GM18868 (cell line): ENCODE data around the gene PCNX1.
"Not testable (repeated sequence)": the region's sequence is repeated elsewhere in the genome, so short reads cannot be mapped to it uniquely, and the experiment has no call there.

Experiments
- ATAC-seq: cut with Tn5 transposase; IDR thresholded peaks from one replicate; pipeline ENCODE4 v1.9.1; 2021; ENCODE audit warnings: mild to moderate bottlenecking, moderate library complexity; ENCODE audit not compliant: unreplicated experiment

Gene PCNX1

GRCh38 chr14:71142375-71143038 is 235.2 kb downstream of the PCNX1 start:
- no peak for ATAC-seq

- ATAC-seq = no peak
Measured at GRCh38 chr14:71143381-71144290, 236.4 kb downstream of the PCNX1 start.

GRCh38 chr14:71147335-71147734 is 240.1 kb downstream of the PCNX1 start:
- not testable (repeated sequence) for ATAC-seq

- no peak for ATAC-seq
Measured at GRCh38 chr14:71148627-71149026, 241.4 kb downstream of the PCNX1 start.

- no peak for ATAC-seq
Measured at GRCh38 chr14:71150737-71151136, 243.5 kb downstream of the PCNX1 start.

- ATAC-seq = no peak
Measured at GRCh38 chr14:71155743-71156142, 248.5 kb downstream of the PCNX1 start.

GRCh38 chr14:71163050-71163841 is 256.0 kb downstream of the PCNX1 start:
- ATAC-seq = no peak

GRCh38 chr14:71163842-71164629 is 256.8 kb downstream of the PCNX1 start:
- ATAC-seq = no peak
